ENCODE results near the gene ZDHHC14. TPM values are rescaled to one million over a fixed set of nuclear protein-coding genes. Genes with fewer than 3 reads are reported as not detected.
A peak's percentile ranks its signal among the peaks of the same experiment; 100 is the strongest.
"Not testable (repeated sequence)": the region's sequence is repeated elsewhere in the genome, so short reads cannot be mapped to it uniquely, and the experiment has no call there.

The ZDHHC14 gene
- total RNA-seq, 1 donor, result 4.3 TPM

- no peak overlapping the region for H3K4me3 ChIP-seq (ENCODE audit: low read depth, low read length)
- TF ChIP-seq CTCF (IDR thresholded peaks at IDR 0.05; ENCODE audit: insufficient read depth, low read depth, low read length), result no peak
Measured at GRCh38 chr6:157403686-157404051, 22.7 kb downstream of the ZDHHC14 start.

GRCh38 chr6:157405986-157406385 is 25.0 kb downstream of the ZDHHC14 start:
- DNase-seq (ENCODE audit: low read depth), result peak; percentile 18
- no peak overlapping the region for H3K4me3 ChIP-seq (ENCODE audit: low read depth, low read length)
- no peak for TF ChIP-seq CTCF (IDR thresholded peaks at IDR 0.05; ENCODE audit: insufficient read depth, low read depth, low read length)

More at GRCh38 chr6:157403686-157404051, 22.7 kb downstream of the ZDHHC14 start:
- DNase-seq (ENCODE audit: low read depth), result no peak

- TF ChIP-seq CTCF (IDR thresholded peaks at IDR 0.05; ENCODE audit: insufficient read depth, low read depth, low read length), result no peak
- DNase-seq (ENCODE audit: low read depth), result no peak
- H3K4me3 ChIP-seq (ENCODE audit: low read depth, low read length), result no peak overlapping the region
Measured at GRCh38 chr6:157406661-157407060, 25.7 kb downstream of the ZDHHC14 start.

- H3K4me3 ChIP-seq (ENCODE audit: low read depth, low read length), result no peak overlapping the region
- no peak for TF ChIP-seq CTCF (IDR thresholded peaks at IDR 0.05; ENCODE audit: insufficient read depth, low read depth, low read length)
- DNase-seq (ENCODE audit: low read depth), result no peak
Measured at GRCh38 chr6:157407646-157408045, 26.7 kb downstream of the ZDHHC14 start.

GRCh38 chr6:157408427-157408826 is 27.4 kb downstream of the ZDHHC14 start:
- not testable (repeated sequence) for H3K4me3 ChIP-seq (ENCODE audit: low read depth, low read length); DNase-seq (ENCODE audit: low read depth)

GRCh38 chr6:157410045-157410444 is 29.1 kb downstream of the ZDHHC14 start:
- no peak for TF ChIP-seq CTCF (IDR thresholded peaks at IDR 0.05; ENCODE audit: insufficient read depth, low read depth, low read length)
- H3K4me3 ChIP-seq (ENCODE audit: low read depth, low read length), result no peak overlapping the region
- DNase-seq (ENCODE audit: low read depth), result peak; percentile 14

GRCh38 chr6:157411368-157411767 is 30.4 kb downstream of the ZDHHC14 start:
- TF ChIP-seq CTCF (IDR thresholded peaks at IDR 0.05; ENCODE audit: insufficient read depth, low read depth, low read length), result no peak
- DNase-seq (ENCODE audit: low read depth), result no peak

More at GRCh38 chr6:157411368-157411767, 30.4 kb downstream of the ZDHHC14 start:
- H3K4me3 ChIP-seq (ENCODE audit: low read depth, low read length), result no peak overlapping the region
